GM15510 (cell line): Measurements from ENCODE around the gene ACOT7.

Experiments used
- POLR2A ChIP-seq: IDR thresholded peaks from 3 replicates; pipeline ENCODE4 v1.6.1; 2011; ENCODE audit warnings: borderline replicate concordance; ENCODE audit not compliant: insufficient read length; ENCODE audit errors: extremely low read depth

Gene ACOT7

GRCh38 chr1:6248932-6249738, 144.4 kb downstream of the ACOT7 start:
- no peak for TF ChIP-seq POLR2A

GRCh38 chr1:6248161-6248776, 145.3 kb downstream of the ACOT7 start:
- TF ChIP-seq POLR2A = no peak

GRCh38 chr1:6247651-6248050, 145.9 kb downstream of the ACOT7 start:
- TF ChIP-seq POLR2A = no peak

GRCh38 chr1:6246497-6247467, 146.8 kb downstream of the ACOT7 start:
- TF ChIP-seq POLR2A = no peak

GRCh38 chr1:6245869-6246496, 147.6 kb downstream of the ACOT7 start:
- TF ChIP-seq POLR2A = no peak

GRCh38 chr1:6245086-6245868, 148.3 kb downstream of the ACOT7 start:
- no peak for TF ChIP-seq POLR2A

GRCh38 chr1:6244401-6245049, 149.0 kb downstream of the ACOT7 start:
- no peak for TF ChIP-seq POLR2A

GRCh38 chr1:6243993-6244392, 149.6 kb downstream of the ACOT7 start, which contains the start of gene HES3:
TSS of gene HES3 (plus strand) at chr1:6244179. CDS start at chr1:6244366, 187 bp downstream.
- no peak for TF ChIP-seq POLR2A

GRCh38 chr1:6243053-6243834, 150.3 kb downstream of the ACOT7 start:
- no peak for TF ChIP-seq POLR2A

GRCh38 chr1:6241887-6242740, 151.5 kb downstream of the ACOT7 start:
- TF ChIP-seq POLR2A = no peak

GRCh38 chr1:6241107-6241886, 152.3 kb downstream of the ACOT7 start:
- no peak for TF ChIP-seq POLR2A
